GM19023 (cell line): ENCODE measurements around the gene WBP11.

Source experiments
- ATAC-seq: cut with Tn5 transposase; IDR thresholded peaks from one replicate; pipeline ENCODE4 v1.9.1; 2021; ENCODE audit warnings: mild to moderate bottlenecking, moderate library complexity; ENCODE audit not compliant: unreplicated experiment

WBP11 gene

DNA sequence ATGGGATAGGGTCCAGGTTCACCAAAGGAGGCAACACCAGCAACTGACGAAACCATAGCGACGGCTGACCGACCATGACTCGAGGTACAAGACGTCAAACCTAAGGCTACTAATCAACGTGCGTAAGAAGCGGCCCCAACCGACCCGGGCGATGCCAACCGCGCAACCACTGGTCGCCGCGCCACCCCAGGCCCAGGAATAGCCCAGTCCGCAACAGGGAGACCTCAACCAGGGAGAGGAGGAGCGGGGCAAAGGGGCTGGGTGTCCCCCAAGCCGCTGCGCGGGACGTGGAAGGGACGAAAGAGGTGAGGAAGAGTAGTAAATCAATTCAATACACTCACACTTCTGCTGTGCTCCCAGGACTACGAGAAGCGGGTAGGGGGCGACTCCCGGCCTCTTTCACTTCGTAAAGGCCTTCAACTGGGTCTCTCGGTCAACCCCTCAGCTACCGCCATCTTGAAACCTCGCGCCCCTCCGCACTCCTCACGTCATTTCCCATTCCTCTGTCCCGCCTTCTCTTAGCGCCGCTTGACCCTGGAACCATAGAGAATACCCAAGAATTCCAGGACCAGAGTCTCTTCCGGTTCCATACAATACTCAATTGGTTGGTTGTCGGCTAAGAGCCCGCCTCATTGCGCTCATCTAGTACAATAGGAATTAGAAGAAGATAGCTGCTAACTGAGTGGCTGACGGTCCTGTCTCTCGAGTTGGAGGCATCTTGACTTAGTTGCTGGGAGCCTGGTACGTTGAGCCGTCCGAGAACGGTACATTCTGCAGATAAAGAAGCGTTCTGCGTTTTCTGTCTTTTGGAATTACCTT, at the start of gene WBP11, which contains the start of gene C12orf60:
Gene WBP11, minus strand, starts transcription at position 468 of the 819 bp plus-strand sequence. CDS start 2,095 bp downstream, outside the sequence.
Gene C12orf60, plus strand, starts transcription at position 660 of the 819 bp plus-strand sequence. CDS start 19,266 bp downstream, outside the sequence.
- ATAC-seq = peak; percentile 99

DNA sequence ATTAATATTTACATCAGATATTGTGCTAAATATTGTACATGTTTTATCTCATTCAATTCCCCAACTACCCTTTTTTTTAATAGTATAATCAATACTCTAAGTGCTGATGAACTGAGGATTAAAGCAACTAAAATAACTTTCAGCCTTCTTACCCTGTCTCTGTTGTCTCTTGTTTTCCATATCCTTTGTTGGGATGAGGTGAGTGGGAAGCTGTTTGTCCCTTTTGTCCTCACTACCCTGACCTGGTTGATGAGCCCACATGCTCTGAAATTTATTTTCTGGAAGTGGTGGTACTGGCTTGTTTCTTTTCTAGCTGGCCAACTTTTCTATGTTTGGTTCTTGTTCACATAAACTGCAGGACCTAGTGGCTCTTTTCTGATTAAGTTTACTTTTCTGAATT, 49.6 kb upstream of the WBP11 start:
- no peak for ATAC-seq

DNA sequence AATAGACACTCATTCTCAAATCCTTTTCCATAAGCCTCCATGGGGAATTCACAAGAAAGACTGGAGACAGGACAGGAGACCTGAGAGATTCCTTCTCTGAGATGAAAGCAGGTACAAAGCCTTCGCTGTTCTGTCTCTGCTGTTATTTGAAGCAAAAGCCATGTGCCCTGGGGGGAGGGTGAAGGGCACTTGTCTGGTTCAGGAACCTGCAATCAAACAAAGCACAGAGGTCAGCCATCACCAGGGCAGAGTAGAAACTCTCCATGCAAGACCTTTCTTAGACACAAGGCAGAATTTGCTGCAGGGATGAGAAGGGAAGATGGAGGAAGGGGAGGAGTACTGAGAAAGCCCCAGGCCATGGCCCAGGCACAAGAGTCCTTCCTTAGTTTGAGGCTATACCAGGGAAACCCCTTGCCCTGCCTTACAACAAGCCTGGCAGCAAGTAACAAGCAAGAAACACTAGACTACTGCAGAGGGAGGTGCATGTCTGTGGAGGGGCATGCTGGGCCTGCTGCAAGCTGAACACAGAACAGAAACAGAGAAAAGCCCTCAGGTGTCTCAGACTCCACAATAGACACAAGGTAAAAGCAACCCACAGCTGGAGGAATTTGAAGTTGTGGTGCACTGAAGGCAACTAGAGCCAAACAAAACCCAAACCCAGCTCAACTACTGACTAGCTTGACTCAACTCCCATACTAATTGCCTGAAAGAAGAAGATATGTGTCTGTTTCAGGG, 47.8 kb upstream of the WBP11 start:
- ATAC-seq = peak; percentile 83

DNA sequence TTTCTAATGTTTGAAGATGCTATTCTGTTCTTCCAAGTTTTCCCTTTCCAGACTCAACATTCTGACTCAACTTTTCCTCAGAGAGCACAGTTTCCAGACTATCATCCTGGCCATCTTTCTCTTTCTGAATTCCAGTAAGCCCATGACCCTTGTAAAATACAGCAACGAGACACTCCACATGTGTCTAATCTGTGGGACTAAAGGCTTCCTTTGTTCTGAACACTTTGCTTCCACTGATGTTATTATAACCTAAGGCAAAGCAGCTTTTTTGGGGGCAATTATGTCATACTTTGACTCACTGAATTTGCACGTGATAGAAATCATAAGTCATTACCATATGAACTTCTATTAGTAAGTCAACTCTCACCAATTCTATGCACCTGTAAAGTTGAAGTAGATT, 46.4 kb upstream of the WBP11 start:
- ATAC-seq = no peak

DNA sequence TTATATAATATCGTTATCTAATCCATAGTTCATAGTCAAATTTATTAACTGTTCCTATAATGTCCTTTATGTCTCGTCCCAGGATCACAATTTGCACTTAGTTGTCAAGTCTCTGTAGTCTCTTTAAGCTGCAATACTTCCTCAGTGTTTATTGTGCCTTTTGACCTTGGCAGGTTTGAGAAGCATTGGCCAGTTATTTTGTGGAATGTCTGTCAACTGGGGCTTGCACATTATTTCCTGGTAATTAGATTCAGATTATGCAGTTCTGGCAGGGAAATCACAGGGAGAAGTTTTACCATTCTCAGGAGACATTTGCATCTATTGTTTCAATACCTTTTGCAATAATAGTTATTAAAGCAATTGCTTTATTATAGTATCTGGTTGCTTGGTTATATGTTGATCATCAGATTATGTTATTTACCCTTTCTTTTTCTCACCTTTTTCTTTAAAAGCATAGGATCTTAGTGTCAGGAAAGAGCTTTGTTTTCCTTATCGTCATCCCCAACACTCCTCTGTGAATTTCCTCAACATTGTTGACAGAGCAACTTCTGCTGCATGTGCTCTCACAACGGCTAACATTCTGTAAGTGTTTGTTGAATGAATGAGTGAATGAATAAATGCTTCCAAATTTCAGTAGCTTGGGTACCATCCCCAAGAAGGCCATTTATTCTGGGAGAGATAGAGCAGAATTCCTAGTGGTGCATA, 43.8 kb upstream of the WBP11 start:
- ATAC-seq = no peak

DNA sequence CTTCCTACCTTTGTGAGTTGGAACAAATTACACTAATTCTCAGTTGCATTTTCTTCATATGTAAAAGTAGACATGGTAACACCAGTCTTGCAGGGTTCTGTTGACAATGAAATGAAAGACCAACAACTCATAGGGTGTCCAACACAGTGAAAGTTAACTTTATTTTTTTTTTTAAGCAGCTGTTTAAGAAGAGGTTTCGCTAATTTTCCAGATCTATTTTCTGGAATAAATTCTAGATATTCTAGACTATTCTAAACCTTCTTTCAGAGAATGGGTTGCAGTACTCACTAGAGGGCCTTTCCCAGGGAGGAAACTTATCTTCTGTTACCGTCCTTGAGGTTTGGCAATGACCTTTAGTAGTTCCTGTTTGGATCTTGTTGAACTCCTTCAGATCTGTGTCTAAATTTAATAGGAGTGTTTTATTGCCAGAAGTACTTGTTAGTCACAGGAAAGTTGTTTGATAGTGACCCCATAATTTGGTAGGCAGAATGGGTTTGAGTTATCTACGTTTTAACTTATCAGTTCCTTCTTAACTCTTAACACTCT, 42.8 kb upstream of the WBP11 start:
- no peak for ATAC-seq

DNA sequence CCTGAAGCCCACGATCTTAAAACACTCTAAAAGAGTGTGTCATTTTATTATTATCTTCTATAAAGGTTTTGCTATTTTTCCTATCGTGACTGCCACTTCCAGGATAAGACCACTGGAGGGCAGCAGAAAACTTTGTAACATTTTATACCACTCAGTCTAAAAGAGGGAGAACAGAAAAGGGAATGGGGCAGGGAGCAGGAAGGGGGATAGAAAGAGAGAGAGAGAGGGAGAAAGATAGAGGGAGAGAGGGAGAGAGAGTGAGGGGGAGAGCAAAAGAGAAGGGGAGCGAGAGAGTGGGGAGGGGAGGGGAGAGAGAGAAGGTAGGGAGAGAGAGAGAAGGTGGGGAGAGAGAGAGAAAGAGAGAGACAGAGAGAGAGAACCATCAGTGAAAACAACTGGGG, 42.1 kb upstream of the WBP11 start:
- no peak for ATAC-seq

DNA sequence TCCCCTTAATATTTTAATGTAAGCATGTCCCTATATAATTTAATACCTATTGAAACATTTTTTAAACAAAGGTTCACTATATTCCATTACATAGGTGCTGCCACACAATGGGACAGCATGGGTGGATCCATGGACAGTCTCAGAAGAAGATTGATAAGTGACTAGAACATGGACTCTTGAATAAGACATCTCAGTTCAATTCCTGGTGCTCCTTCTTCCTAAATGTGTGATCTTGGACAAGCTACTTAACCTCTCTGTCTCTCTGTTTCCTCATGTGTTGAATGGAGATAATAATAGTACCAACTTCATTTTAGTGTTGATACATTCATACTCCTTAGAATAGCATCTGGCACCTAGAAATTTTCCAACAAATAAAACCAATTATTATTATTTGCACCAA, 41.1 kb upstream of the WBP11 start:
- no peak for ATAC-seq

DNA sequence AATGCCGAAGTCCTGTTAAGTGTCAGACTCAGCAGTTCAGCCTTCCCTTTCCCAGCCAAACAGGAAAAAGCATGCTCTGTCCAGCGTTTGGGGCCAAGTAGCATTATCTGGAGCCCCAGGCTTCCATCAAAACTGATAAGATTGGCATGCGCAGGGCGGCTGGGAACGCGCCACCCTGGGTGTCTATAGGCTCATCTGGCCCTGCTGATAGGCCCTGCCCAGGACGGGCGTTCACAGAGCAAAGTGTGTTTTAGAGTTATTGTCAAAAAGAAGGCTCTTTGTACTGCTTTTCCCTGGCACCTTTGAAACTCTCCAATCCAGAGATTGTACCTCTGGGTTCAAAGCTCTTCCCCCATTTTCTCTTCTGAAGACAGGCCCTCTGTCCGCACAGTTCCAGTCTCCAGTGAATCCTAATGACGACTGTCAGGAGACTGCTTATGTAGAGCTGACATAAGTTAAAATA, 40.2 kb upstream of the WBP11 start, which contains the start of gene ART4:
Gene ART4, minus strand, starts transcription at position 102 of the 463 bp plus-strand sequence. CDS start 413 bp downstream, outside the sequence.
- no peak for ATAC-seq

DNA sequence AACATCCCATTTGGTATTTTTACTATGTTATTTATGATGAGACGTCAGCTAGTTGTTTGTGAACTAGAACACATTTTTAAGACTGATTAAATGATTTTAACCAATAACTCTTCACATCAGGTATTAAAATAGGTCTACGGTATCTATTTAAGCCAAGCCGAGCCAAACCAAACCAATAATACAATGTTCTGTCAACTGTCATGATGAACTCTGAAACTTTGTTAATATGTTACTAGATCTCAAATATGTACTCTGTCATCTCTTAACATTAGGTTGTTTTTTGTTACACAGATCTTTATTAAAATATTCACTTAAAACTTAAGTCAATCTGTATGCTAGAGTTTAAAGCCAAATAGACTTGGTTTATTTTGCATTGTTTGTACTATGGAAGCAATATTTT, 39.0 kb upstream of the WBP11 start:
- ATAC-seq = no peak

DNA sequence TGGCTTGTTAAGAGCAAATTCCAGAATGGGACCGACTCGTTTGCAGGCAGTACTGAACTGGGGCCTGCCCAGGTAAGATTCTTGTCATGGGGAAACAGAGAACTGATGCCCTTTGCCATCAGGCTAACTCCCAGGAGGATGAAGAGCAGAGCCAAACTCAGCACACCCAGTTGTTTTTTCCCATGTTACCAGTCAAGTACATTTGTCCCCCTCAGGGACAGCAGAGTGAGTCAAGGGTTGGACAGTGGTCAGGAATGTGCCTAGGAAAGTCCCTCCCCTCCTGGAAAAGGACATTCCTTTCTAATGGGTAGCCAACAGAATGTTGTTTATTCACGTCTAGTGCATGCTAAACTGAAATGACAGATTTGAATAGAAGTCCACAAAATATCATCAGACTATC, 38.5 kb upstream of the WBP11 start:
- no peak for ATAC-seq

DNA sequence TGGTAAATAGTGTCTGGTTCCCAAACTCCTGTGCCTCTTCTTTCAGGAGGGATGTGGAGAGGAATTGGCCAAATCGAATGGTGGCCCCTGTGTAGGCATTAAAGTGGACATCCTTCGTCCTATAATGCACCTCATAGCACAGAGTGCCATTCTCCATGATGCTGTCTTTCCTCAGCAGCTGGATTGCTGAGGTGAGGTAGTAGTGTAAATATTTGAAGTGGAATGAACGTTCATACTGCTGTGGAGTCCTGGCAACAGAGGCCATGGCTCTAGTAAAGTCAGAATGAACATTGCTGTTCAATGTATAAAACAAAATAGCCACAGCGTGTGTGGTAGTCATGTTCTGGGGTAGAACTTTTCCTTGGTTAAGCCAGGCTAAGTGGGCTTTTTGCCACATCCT, 37.3 kb upstream of the WBP11 start:
- ATAC-seq = no peak

DNA sequence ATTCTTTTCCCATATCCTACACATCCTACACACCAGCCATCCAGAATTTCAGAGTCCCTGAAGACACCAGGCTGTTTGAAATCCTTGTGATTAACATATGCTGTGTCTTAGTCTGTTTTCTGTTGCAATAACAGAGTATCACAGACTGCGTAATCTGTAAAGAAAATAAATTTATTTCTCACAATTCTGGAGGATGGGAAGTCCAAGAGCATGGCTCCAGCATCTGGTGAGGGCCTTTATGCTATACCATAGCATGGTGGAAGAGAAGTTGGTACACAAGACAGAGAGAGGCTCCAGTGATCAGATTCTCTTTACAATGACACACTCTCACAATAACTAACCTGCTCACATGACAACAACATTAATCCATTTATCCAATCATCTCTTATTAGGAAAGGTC, 36.0 kb upstream of the WBP11 start:
- no peak for ATAC-seq

DNA sequence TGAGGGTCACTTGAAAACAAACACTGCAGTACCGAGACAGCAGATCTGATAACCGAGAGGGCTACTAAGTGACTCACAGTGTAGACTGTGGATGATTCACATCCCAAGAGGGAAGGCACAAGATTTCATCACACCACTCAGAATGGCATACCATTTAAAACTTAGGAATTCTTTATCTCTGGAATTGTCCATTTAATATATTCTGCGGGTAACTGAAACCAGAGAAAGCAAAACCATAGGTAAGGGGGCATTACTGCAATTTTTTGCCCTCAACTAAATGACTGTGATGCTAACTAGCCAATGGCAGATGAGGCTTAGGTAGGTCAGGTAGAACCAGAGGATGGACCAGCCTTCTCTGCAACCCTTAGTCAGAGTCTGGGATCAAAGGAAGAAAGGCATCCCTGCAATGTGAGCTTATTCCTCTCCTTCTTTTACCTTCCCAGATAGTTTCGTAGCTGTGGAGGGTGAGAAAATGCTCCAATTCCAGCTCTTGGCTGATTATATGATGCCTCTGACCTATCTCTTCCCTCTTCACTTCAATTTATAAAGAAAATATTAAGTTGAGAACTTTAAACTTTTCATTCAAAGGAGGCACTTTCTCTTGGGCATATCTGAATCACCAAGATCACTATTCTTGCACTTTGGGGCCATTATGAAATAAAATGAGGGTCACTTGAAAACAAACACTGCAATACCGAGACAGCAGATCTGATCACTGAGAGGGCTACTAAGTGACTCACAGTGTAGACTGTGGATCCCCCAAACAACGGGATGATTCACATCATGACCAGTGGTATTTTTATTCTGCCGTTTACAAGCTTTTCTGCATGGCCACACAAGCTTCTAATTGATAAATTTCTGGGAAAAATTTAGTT, 33.3 kb upstream of the WBP11 start:
- ATAC-seq = no peak

DNA sequence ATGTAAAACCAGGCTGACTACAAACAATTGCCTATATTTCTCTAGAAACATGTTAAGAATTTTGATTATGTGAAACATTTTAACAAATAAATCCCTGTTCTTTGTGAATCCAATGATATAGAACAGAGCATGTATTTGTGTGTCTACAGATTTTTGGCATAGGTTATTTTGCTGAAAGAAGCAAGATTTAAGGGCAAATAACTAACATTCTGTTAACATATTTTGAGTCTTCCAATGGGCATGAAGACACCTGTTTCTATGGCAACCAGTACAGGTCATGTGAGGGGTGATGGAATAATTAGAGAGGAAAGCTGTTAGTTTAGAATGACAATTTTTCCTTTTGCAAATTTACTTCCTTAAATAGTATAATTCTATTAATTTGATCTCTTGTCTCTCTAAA, 31.2 kb upstream of the WBP11 start:
- ATAC-seq = no peak

DNA sequence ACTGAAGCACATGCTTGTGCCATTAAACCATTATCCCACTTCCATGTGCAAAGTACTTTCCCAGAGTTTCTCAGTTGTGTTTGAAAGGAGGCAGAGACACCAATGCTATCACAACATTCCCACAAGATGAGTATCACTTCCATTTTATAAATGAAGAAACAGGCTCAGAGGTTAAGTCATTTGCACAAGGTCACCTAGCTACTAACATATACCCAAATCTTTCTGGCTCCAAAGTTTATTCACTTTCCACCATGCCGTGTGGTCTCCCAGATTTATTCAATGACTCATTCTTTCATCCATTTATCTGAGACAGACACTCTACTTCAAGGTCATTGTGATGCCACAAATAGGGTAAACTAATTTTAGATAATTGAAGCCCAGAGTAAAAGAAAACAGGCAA, 30.7 kb upstream of the WBP11 start:
- ATAC-seq = no peak

DNA sequence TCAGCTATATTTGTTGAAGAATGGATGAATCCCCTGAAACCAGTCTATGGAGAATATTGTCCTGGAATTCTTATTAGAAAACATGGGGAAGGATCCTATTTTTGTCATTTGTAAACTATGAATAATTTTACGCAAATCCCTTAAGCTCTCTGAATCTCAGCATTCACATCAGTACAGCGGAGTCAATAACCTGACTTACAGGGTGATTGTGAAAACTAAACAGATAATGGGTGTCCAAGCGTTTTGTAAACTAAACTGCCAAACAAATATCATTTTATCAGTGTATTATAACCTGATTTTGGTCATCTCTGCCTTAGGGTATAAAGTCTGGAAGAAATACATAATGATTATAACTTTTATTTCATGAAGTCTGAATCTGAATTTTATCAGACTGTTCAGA, 30.1 kb upstream of the WBP11 start:
- ATAC-seq = no peak

DNA sequence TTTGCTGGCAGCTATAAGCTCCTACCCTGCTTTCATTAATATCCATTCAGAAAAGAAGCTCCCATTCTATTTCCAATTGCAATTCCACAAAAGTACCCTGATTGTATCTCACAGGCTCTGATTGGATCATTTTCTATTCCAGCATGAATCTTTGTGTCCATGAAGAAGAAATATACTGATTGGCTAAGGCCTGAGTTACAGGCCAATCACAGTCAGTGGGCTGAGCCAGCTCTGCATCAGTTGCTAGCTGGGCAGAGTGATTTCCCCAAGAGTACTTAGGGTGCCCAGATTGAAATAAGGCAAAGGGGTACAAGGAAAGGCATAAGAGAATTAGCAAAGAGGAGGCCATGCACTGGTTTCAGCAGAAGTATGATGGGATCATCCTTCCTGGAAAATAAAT, 25.6 kb upstream of the WBP11 start:
- peak; percentile 79 for ATAC-seq

DNA sequence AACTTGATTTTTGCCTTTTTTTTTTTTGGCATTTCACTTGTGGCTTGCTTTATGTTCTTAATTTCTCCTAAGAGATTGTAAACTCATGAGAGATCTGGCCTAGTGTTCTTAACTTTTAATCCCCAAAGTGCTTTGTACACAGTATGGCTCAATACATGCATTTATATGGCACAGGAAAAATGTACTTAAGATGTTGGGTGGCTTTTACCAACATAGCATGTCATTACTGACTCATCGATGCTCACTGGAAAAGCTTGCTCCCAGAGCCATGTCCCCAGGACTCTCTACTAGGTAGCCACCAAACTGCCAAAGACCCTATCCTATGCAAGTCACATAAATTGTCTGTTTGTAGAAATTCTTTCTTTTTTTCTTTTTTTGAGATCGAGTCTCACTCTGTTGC, 23.8 kb upstream of the WBP11 start:
- ATAC-seq = no peak

DNA sequence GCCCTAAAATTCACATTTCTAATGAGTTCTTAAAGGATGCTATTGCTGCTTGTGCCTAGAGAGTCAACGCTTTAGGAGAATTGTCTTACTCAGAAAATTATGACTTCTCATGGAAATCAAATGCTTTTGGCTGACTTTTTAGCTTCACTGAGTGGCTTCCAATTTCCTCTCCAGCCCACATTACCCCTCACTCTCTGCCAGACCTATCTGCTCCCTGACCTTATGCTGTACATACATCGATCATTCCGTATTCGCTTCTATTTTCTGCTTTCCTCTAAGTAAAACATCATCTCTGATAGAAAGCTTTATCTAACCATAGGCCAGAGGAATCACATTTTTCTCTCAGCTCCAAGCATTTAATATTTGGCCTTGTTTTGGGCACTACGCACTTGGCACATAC, 23.2 kb upstream of the WBP11 start:
- ATAC-seq = no peak
